ENCODE results near the gene IL23A.
"Not testable (repeated sequence)": the region's sequence is repeated elsewhere in the genome, so short reads cannot be mapped to it uniquely, and the experiment has no call there.

The IL23A gene

DNA sequence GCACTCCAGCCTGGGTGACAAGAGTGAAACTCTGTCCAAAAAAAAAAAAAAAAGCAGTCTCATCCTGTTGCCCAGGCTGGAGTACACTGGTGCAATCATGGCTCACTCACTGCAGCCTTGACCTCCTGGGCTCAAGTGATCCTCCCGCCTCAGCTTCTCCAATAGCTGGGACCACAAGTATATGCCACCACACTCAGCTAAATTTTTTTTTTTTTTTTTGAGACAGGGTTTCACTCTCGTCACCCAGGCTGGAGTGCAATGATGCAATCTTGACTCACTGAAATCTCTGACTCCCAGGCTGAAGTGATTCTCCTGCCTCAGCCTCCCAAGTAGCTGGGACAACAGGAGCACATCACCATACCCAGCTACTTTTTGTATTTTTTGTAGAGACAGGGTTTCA, 17.7 kb upstream of the IL23A start:
- Histone ChIP-seq H3K79me2 (ENCODE audit: insufficient read depth, low read length) (no peaks in the 10 kb centered on the region), H3K9ac (ENCODE audit: low read depth, low read length) (no peak overlapping the region), H4K20me1 (ENCODE audit: insufficient read depth, low read length) (no peaks in the 10 kb centered on the region), H2AFZ (ENCODE audit: low read depth, low read length) (no peak overlapping the region), H3K36me3 (ENCODE audit: insufficient read depth, low read length) (peaks cover 63% of the 10 kb centered on the region), H3K4me2 (ENCODE audit: insufficient read depth, low read length) (no peak overlapping the region), H3K4me3 (ENCODE audit: low read depth in 1 of 2, low read length in 2 of 2) (no peak overlapping the region), H3K27me3 (ENCODE audit: insufficient read depth, low read length, poor library complexity) (no peaks in the 10 kb centered on the region), H3K4me1 (ENCODE audit: insufficient read depth, low read length) (peaks cover 11% of the 10 kb centered on the region), H3K27ac (ENCODE audit: low read length) (no peak overlapping the region), H3K9me3 (ENCODE audit: insufficient read depth, low read length, severe bottlenecking) (no peaks in the 10 kb centered on the region)
- TF ChIP-seq, protein P1, sequence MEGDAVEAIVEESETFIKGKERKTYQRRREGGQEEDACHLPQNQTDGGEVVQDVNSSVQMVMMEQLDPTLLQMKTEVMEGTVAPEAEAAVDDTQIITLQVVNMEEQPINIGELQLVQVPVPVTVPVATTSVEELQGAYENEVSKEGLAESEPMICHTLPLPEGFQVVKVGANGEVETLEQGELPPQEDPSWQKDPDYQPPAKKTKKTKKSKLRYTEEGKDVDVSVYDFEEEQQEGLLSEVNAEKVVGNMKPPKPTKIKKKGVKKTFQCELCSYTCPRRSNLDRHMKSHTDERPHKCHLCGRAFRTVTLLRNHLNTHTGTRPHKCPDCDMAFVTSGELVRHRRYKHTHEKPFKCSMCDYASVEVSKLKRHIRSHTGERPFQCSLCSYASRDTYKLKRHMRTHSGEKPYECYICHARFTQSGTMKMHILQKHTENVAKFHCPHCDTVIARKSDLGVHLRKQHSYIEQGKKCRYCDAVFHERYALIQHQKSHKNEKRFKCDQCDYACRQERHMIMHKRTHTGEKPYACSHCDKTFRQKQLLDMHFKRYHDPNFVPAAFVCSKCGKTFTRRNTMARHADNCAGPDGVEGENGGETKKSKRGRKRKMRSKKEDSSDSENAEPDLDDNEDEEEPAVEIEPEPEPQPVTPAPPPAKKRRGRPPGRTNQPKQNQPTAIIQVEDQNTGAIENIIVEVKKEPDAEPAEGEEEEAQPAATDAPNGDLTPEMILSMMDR (IDR thresholded peaks at IDR 0.05; ENCODE audit: borderline replicate concordance, extremely low read depth, low read length, poor library complexity, severe bottlenecking): no peak
- TF ChIP-seq EZH2 (IDR thresholded peaks at IDR 0.05; ENCODE audit: borderline replicate concordance, low read depth, low read length, severe bottlenecking): no peak
- ATAC-seq (ENCODE audit: insufficient read depth, low read depth) (no peak), DNase-seq (no peak)

DNA sequence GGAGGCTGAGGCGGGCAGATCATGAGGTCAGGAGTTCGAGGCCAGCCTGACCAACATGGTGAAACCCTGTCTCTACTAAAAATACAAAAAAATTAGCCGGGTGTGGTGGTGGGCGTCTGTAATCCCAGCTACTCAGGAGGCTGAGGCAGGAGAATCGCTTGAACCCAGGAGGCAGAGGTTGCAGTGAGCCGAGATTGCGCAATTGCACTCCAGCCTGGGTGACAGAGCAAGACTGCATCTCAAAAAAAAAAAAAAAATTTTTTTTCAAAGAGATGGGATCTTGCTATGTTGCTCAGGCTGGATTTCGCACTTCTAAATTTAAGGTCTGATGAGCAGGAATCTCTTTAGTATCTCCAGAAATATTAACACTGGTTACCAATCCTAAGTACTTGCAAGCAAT, 17.1 kb upstream of the IL23A start:
- H3K4me2 ChIP-seq (ENCODE audit: insufficient read depth, low read length); H3K4me3 ChIP-seq (ENCODE audit: low read depth in 1 of 2, low read length in 2 of 2); H3K9me3 ChIP-seq (ENCODE audit: insufficient read depth, low read length, severe bottlenecking); DNase-seq; H3K4me1 ChIP-seq (ENCODE audit: insufficient read depth, low read length); H3K27me3 ChIP-seq (ENCODE audit: insufficient read depth, low read length, poor library complexity); H2AFZ ChIP-seq (ENCODE audit: low read depth, low read length); H4K20me1 ChIP-seq (ENCODE audit: insufficient read depth, low read length); H3K27ac ChIP-seq (ENCODE audit: low read length); H3K79me2 ChIP-seq (ENCODE audit: insufficient read depth, low read length); ATAC-seq (ENCODE audit: insufficient read depth, low read depth); H3K9ac ChIP-seq (ENCODE audit: low read depth, low read length): not testable (repeated sequence)
- peaks cover 69% of the 10 kb centered on the region for H3K36me3 ChIP-seq (ENCODE audit: insufficient read depth, low read length)

DNA sequence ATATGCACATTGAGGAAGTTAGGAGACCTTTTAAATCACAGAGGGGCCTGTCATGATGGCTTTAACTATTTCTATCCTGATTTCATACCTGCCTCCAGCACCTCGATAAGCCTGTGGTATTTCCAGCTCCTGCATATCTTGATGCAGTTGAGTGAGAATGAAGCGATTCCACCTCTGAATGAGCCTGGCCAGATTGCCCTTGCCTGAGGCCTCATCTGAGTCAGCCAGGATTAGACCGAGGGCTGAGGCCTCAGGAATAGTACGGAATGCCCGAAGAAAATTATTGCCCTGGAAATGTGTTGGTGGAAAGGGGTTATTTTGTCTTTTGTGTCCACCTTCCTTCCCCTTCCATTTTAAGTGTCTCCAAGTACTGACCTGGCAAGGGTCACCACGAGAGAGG, 14.5 kb upstream of the IL23A start:
- Histone ChIP-seq H3K9ac (ENCODE audit: low read depth, low read length) (no peak overlapping the region), H3K36me3 (ENCODE audit: insufficient read depth, low read length) (peaks cover 75% of the 10 kb centered on the region), H3K27ac (ENCODE audit: low read length) (no peak overlapping the region), H3K4me3 (ENCODE audit: low read depth in 1 of 2, low read length in 2 of 2) (no peak overlapping the region), H3K79me2 (ENCODE audit: insufficient read depth, low read length) (no peaks in the 10 kb centered on the region), H4K20me1 (ENCODE audit: insufficient read depth, low read length) (no peaks in the 10 kb centered on the region), H3K27me3 (ENCODE audit: insufficient read depth, low read length, poor library complexity) (no peaks in the 10 kb centered on the region), H3K9me3 (ENCODE audit: insufficient read depth, low read length, severe bottlenecking) (no peaks in the 10 kb centered on the region), H3K4me1 (ENCODE audit: insufficient read depth, low read length) (no peaks in the 10 kb centered on the region), H3K4me2 (ENCODE audit: insufficient read depth, low read length) (no peak overlapping the region), H2AFZ (ENCODE audit: low read depth, low read length) (no peak overlapping the region)
- DNase-seq (no peak), ATAC-seq (ENCODE audit: insufficient read depth, low read depth) (no peak)
- TF ChIP-seq, protein P1 (IDR thresholded peaks at IDR 0.05; ENCODE audit: borderline replicate concordance, extremely low read depth, low read length, poor library complexity, severe bottlenecking): no peak
- TF ChIP-seq EZH2 (IDR thresholded peaks at IDR 0.05; ENCODE audit: borderline replicate concordance, low read depth, low read length, severe bottlenecking): no peak

DNA sequence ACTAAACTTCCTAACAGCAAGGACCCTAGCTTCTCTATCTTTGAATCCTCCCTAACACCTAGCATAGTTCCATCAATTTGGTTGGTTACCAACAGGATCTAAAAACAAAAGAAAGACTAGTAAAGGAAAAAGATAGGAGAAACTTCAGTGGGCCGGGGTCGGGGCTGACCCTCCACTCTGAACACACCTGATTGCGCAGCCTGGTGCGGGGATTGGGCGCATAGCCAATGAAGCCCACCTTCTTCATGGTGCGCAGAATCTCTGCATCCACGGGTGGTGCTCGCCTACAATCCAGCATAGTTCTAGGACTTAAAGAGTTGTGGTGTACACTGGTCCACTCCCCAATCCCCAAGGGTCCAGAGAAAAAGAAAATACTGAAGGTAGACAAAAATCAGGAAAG, 12.6 kb upstream of the IL23A start:
- Histone ChIP-seq H2AFZ (ENCODE audit: low read depth, low read length) (no peak overlapping the region), H3K9me3 (ENCODE audit: insufficient read depth, low read length, severe bottlenecking) (no peaks in the 10 kb centered on the region), H3K27me3 (ENCODE audit: insufficient read depth, low read length, poor library complexity) (no peaks in the 10 kb centered on the region), H3K4me1 (ENCODE audit: insufficient read depth, low read length) (no peaks in the 10 kb centered on the region), H3K36me3 (ENCODE audit: insufficient read depth, low read length) (peaks cover 66% of the 10 kb centered on the region), H4K20me1 (ENCODE audit: insufficient read depth, low read length) (no peaks in the 10 kb centered on the region), H3K79me2 (ENCODE audit: insufficient read depth, low read length) (no peaks in the 10 kb centered on the region), H3K27ac (ENCODE audit: low read length) (no peak overlapping the region), H3K9ac (ENCODE audit: low read depth, low read length) (no peak overlapping the region), H3K4me2 (ENCODE audit: insufficient read depth, low read length) (no peak overlapping the region), H3K4me3 (ENCODE audit: low read depth in 1 of 2, low read length in 2 of 2) (no peak overlapping the region)
- no peak for DNase-seq
- no peak for ATAC-seq (ENCODE audit: insufficient read depth, low read depth)
- TF ChIP-seq EZH2 (IDR thresholded peaks at IDR 0.05; ENCODE audit: borderline replicate concordance, low read depth, low read length, severe bottlenecking): no peak
- TF ChIP-seq, protein P1 (IDR thresholded peaks at IDR 0.05; ENCODE audit: borderline replicate concordance, extremely low read depth, low read length, poor library complexity, severe bottlenecking): no peak

Data from DND-41 (cell line).